HG02943 (cell line): ENCODE data around the gene BUB1B.
"Not testable (repeated sequence)": the region's sequence is repeated elsewhere in the genome, so short reads cannot be mapped to it uniquely, and the experiment has no call there.

Experiments
- ATAC-seq: cut with Tn5 transposase; IDR thresholded peaks from one replicate; pipeline ENCODE4 v1.9.1; 2021; ENCODE audit warnings: mild to moderate bottlenecking, low read depth, moderate library complexity; ENCODE audit not compliant: unreplicated experiment

BUB1B gene

GRCh38 chr15:40167374-40167773 lies 6.5 kb downstream of the BUB1B start:
- not testable (repeated sequence) for ATAC-seq

- no peak for ATAC-seq
Observed at GRCh38 chr15:40175160-40175559, 14.3 kb downstream of the BUB1B start.

- no peak for ATAC-seq
Observed at GRCh38 chr15:40182358-40183029, 21.6 kb downstream of the BUB1B start.

- no peak for ATAC-seq
Observed at GRCh38 chr15:40183636-40184463, 23.0 kb downstream of the BUB1B start.

GRCh38 chr15:40190591-40190990 lies 29.7 kb downstream of the BUB1B start:
- ATAC-seq = no peak

- no peak for ATAC-seq
Observed at GRCh38 chr15:40192942-40193341, 32.1 kb downstream of the BUB1B start.

GRCh38 chr15:40197434-40197833 lies 36.6 kb downstream of the BUB1B start:
- no peak for ATAC-seq

GRCh38 chr15:40198355-40199085 lies 37.7 kb downstream of the BUB1B start:
- ATAC-seq = no peak

- ATAC-seq = no peak
Observed at GRCh38 chr15:40204100-40204499, 43.2 kb downstream of the BUB1B start.

GRCh38 chr15:40217166-40217824 lies 56.4 kb downstream of the BUB1B start:
- ATAC-seq = no peak

- no peak for ATAC-seq
Observed at GRCh38 chr15:40219801-40220200, 58.9 kb downstream of the BUB1B start.

- no peak for ATAC-seq
Observed at GRCh38 chr15:40222131-40222530, 61.3 kb downstream of the BUB1B start.

GRCh38 chr15:40226736-40227135 lies 65.9 kb downstream of the BUB1B start:
- ATAC-seq = no peak

- ATAC-seq = no peak
Observed at GRCh38 chr15:40229316-40229715, 68.4 kb downstream of the BUB1B start.

GRCh38 chr15:40229956-40230355 lies 69.1 kb downstream of the BUB1B start:
- no peak for ATAC-seq

GRCh38 chr15:40232625-40233070 lies 71.8 kb downstream of the BUB1B start:
- ATAC-seq = no peak

- no peak for ATAC-seq
Observed at GRCh38 chr15:40233727-40234577, 73.1 kb downstream of the BUB1B start.

- ATAC-seq = no peak
Observed at GRCh38 chr15:40234783-40235182, 73.9 kb downstream of the BUB1B start.

- no peak for ATAC-seq
Observed at GRCh38 chr15:40235201-40235885, 74.5 kb downstream of the BUB1B start.
